Stimulated activated CD8-positive, alpha-beta memory T cell treated with anti-CD3 and anti-CD28 coated beads, Interleukin-2, amount 100 ng/mL, for 1 hour (primary cell): ENCODE data around the gene KIRREL3.
"Not testable (repeated sequence)": the region's sequence is repeated elsewhere in the genome, so short reads cannot be mapped to it uniquely, and the experiment has no call there.

Experiments used
- DNase-seq, 2 donors: peaks; one replicate each; pipeline ENCODE4 v3.0.0-alpha.2; 2020; ENCODE audit warnings: low read depth in 2 of 2

KIRREL3 gene

GRCh38 chr11:126405906-126406305 lies 594.7 kb downstream of the KIRREL3 start:
- DNase-seq: no peak

- no peak for DNase-seq
These were observed 595.2 kb downstream of the KIRREL3 start for GRCh38 chr11:126405374-126405773.

GRCh38 chr11:126404367-126404766 lies 596.2 kb downstream of the KIRREL3 start:
- DNase-seq: no peak

- DNase-seq: no peak
These were observed 596.9 kb downstream of the KIRREL3 start for GRCh38 chr11:126403658-126404057.

- no peak for DNase-seq
These were observed 597.5 kb downstream of the KIRREL3 start for GRCh38 chr11:126403022-126403581.

GRCh38 chr11:126400479-126400878 lies 600.1 kb downstream of the KIRREL3 start:
- no peak for DNase-seq

- no peak for DNase-seq
These were observed 600.6 kb downstream of the KIRREL3 start for GRCh38 chr11:126400019-126400418.

GRCh38 chr11:126398721-126399120 lies 601.8 kb downstream of the KIRREL3 start:
- DNase-seq: no peak

GRCh38 chr11:126398296-126398695 lies 602.3 kb downstream of the KIRREL3 start:
- DNase-seq: no peak

GRCh38 chr11:126396965-126397364 lies 603.6 kb downstream of the KIRREL3 start:
- DNase-seq: no peak

- not testable (repeated sequence) for DNase-seq
These were observed 604.3 kb downstream of the KIRREL3 start for GRCh38 chr11:126396266-126396665.

GRCh38 chr11:126395784-126396183 lies 604.8 kb downstream of the KIRREL3 start:
- not testable (repeated sequence) for DNase-seq

GRCh38 chr11:126394634-126395072 lies 605.9 kb downstream of the KIRREL3 start:
- DNase-seq: not testable (repeated sequence)

GRCh38 chr11:126394036-126394435 lies 606.5 kb downstream of the KIRREL3 start:
- no peak for DNase-seq

GRCh38 chr11:126393143-126393542 lies 607.4 kb downstream of the KIRREL3 start:
- DNase-seq: no peak

- no peak for DNase-seq
These were observed 607.9 kb downstream of the KIRREL3 start for GRCh38 chr11:126392633-126393013.

GRCh38 chr11:126391970-126392632 lies 608.5 kb downstream of the KIRREL3 start:
- no peak for DNase-seq

- no peak for DNase-seq
These were observed 609.1 kb downstream of the KIRREL3 start for GRCh38 chr11:126391286-126391954.

GRCh38 chr11:126390272-126390867 lies 610.2 kb downstream of the KIRREL3 start:
- no peak for DNase-seq

- DNase-seq: no peak
These were observed 612.7 kb downstream of the KIRREL3 start for GRCh38 chr11:126387857-126388256.

- not testable (repeated sequence) for DNase-seq
These were observed 613.9 kb downstream of the KIRREL3 start for GRCh38 chr11:126386729-126387071.

- DNase-seq: no peak
These were observed 614.4 kb downstream of the KIRREL3 start for GRCh38 chr11:126385991-126386728.
